H1 (cell line): ENCODE results near the gene CADPS. TPM values are rescaled to one million over a fixed set of nuclear protein-coding genes. Genes with fewer than 3 reads are reported as not detected.

Experiments
- CTCF ChIA-PET: fragments of 300-600 bp; sonication (Branson Sonifier 250); formaldehyde crosslinking; loops from one replicate; lab custom pipeline; 2021; ENCODE audit not compliant: partially characterized antibody; lab: Charles Lee
- POLR2A ChIA-PET: fragments of 300-600 bp; sonication (Branson Sonifier 250); formaldehyde crosslinking; loops from one replicate; lab custom pipeline; 2021; ENCODE audit warnings: inconsistent platforms; ENCODE audit not compliant: partially characterized antibody; lab: Charles Lee
- DNase-seq, 2 experiments: peaks; one replicate each; pipeline versions ENCODE4 v3.0.0 to v3.0.0-alpha.2; 2010 to 2022; ENCODE audit warnings: low spot score in 2 of 2, low read depth in 1 of 2, mixed read lengths in 1 of 2
- FAIRE-seq: peaks from 2 replicates; lab custom pipeline; 2011; peaks lifted over from hg19 to GRCh38; lab: Jason Lieb, UNC
- H2AFZ ChIP-seq: 2 replicates; pipeline ENCODE4 v1.8.1; 2012; ENCODE audit warnings: low read length, inconsistent platforms
- H2AK5ac ChIP-seq: 2 replicates; pipeline ENCODE4 v1.6.1; 2013; ENCODE audit warnings: low read depth, low read length
- H2BK120ac ChIP-seq: replicated peaks from 2 replicates; pipeline ENCODE3; 2013; ENCODE audit warnings: low read depth, low read length, inconsistent platforms
- H2BK12ac ChIP-seq: 2 replicates; pipeline ENCODE4 v1.6.1; 2013; ENCODE audit warnings: low read depth, low read length
- H2BK15ac ChIP-seq: 2 replicates; pipeline ENCODE4 v1.6.1; 2013; ENCODE audit warnings: low read length
- H2BK20ac ChIP-seq: 2 replicates; pipeline ENCODE4 v1.6.1; 2013; ENCODE audit warnings: low read length
- H2BK5ac ChIP-seq: 2 replicates; pipeline ENCODE4 v1.6.1; 2013; ENCODE audit warnings: low read depth, low read length
- H3K14ac ChIP-seq: 2 replicates; pipeline ENCODE4 v1.6.1; 2013; ENCODE audit warnings: inconsistent platforms; ENCODE audit not compliant: insufficient read length
- H3K18ac ChIP-seq: 2 replicates; pipeline ENCODE4 v1.6.1; 2013; ENCODE audit warnings: low read length; ENCODE audit errors: extremely low read depth
- H3K23ac ChIP-seq: 2 replicates; pipeline ENCODE4 v1.6.1; 2013; ENCODE audit warnings: inconsistent platforms; ENCODE audit not compliant: insufficient read length
- H3K23me2 ChIP-seq: 2 replicates; pipeline ENCODE4 v1.6.1; 2013; ENCODE audit warnings: low read depth, low read length
- H3K27ac ChIP-seq: 2 replicates; pipeline ENCODE4 v1.6.1; 2011; ENCODE audit warnings: low read depth, low read length, inconsistent platforms
- H3K27me3 ChIP-seq, 4 experiments: replicated peaks in 1 of 4; 1 replicate in 1 of 4; 2 replicates in 3 of 4; pipeline versions ENCODE4 v1.6.1 to v1.8.1; 2011 to 2013; ENCODE audit warnings: low read length in 3 of 4, mild to moderate bottlenecking in 3 of 4, inconsistent platforms in 2 of 4, mixed read lengths in 2 of 4, moderate library complexity in 1 of 4; ENCODE audit not compliant: control insufficient read depth in 3 of 4, insufficient read depth in 3 of 4; ENCODE audit errors: extremely low read depth in 1 of 4
- H3K36me3 ChIP-seq, 4 experiments: 2 replicates each; pipeline versions ENCODE4 v1.6.1 to v1.8.1; 2011 to 2013; ENCODE audit warnings: mild to moderate bottlenecking in 4 of 4, low read length in 3 of 4, moderate library complexity in 2 of 4, control low read depth in 1 of 4, inconsistent platforms in 1 of 4; ENCODE audit not compliant: insufficient read depth in 4 of 4, control insufficient read depth in 2 of 4
- H3K4ac ChIP-seq: replicated peaks from 2 replicates; pipeline ENCODE3; 2013; ENCODE audit warnings: low read length, low read depth, mixed read lengths, inconsistent platforms; ENCODE audit not compliant: insufficient read length
- H3K4me1 ChIP-seq, 4 experiments: replicated peaks in 1 of 4; 1 replicate in 1 of 4; 2 replicates in 3 of 4; pipeline versions ENCODE4 v1.6.1 to v1.8.1; 2011 to 2013; ENCODE audit warnings: low read length in 3 of 4, inconsistent platforms in 2 of 4, mixed read lengths in 1 of 4; ENCODE audit not compliant: insufficient read depth in 4 of 4, control insufficient read depth in 3 of 4
- H3K4me2 ChIP-seq, 2 experiments: 2 replicates each; pipeline versions ENCODE4 v1.6.1 to v1.8.1; 2011 to 2013; ENCODE audit warnings: low read depth in 2 of 2, low read length in 2 of 2, control low read depth in 1 of 2, inconsistent platforms in 1 of 2, mild to moderate bottlenecking in 1 of 2; ENCODE audit not compliant: insufficient read depth in 1 of 2
- H3K4me3 ChIP-seq, 4 experiments: fragments of 200-600, 300-600 bp in 1 of 4; sonication (generic), shearing (Covaris generic), sonication (Bioruptor Twin) in 1 of 4; 2 replicates each; pipeline versions ENCODE4 v1.5.1 to v1.8.1; 2011 to 2016; ENCODE audit warnings: low read length in 4 of 4, low read depth in 3 of 4, control low read depth in 2 of 4, inconsistent platforms in 2 of 4, mild to moderate bottlenecking in 2 of 4, mixed read lengths in 1 of 4, moderate library complexity in 1 of 4; ENCODE audit not compliant: insufficient read depth in 2 of 4; ENCODE audit errors: extremely low read depth in 1 of 4
- H3K56ac ChIP-seq: replicated peaks from 2 replicates; pipeline ENCODE3; 2013; ENCODE audit warnings: low read depth, mild to moderate bottlenecking, mixed read lengths, low read length, inconsistent platforms; ENCODE audit not compliant: insufficient read length
- H3K79me1 ChIP-seq: 2 replicates; pipeline ENCODE4 v1.6.1; 2013; ENCODE audit warnings: low read depth, low read length, control low read depth
- H3K79me2 ChIP-seq, 2 experiments: 2 replicates each; pipeline versions ENCODE4 v1.6.1 to v1.8.1; 2012 to 2013; ENCODE audit warnings: low read length in 2 of 2, mild to moderate bottlenecking in 2 of 2, inconsistent platforms in 1 of 2; ENCODE audit not compliant: insufficient read depth in 2 of 2, control insufficient read depth in 1 of 2
- H3K9ac ChIP-seq, 4 experiments: replicated peaks in 1 of 4; 1 replicate in 1 of 4; 2 replicates in 3 of 4; pipeline versions ENCODE4 v1.6.1 to v1.8.1; 2011 to 2013; ENCODE audit warnings: low read depth in 3 of 4, low read length in 3 of 4, control low read depth in 2 of 4, mild to moderate bottlenecking in 2 of 4, moderate library complexity in 2 of 4, inconsistent platforms in 1 of 4; ENCODE audit errors: extremely low read depth in 1 of 4
- H3K9me3 ChIP-seq, 2 experiments: 2 replicates each; pipeline versions ENCODE4 v1.6.1 to v1.8.1; 2012 to 2013; ENCODE audit warnings: mild to moderate bottlenecking in 2 of 2, moderate library complexity in 2 of 2, control low read depth in 1 of 2, inconsistent platforms in 1 of 2, low read depth in 1 of 2, low read length in 1 of 2, mixed read lengths in 1 of 2; ENCODE audit not compliant: insufficient read depth in 2 of 2
- H4K20me1 ChIP-seq, 2 experiments: replicated peaks in 1 of 2; 2 replicates each; pipeline versions ENCODE3 to v1.8.1; 2011 to 2013; ENCODE audit warnings: inconsistent platforms in 2 of 2, low read length in 2 of 2, mild to moderate bottlenecking in 1 of 2; ENCODE audit not compliant: insufficient read depth in 2 of 2, control insufficient read depth in 1 of 2
- H4K5ac ChIP-seq: 2 replicates; pipeline ENCODE4 v1.6.1; 2013; ENCODE audit warnings: low read length, low read depth, mixed read lengths, inconsistent platforms; ENCODE audit not compliant: insufficient read length
- H4K8ac ChIP-seq: 2 replicates; pipeline ENCODE4 v1.8.0; 2013; ENCODE audit warnings: mild to moderate bottlenecking, moderate library complexity, low read length, inconsistent platforms; ENCODE audit not compliant: insufficient read depth; ENCODE audit errors: extremely low read depth
- H4K91ac ChIP-seq: replicated peaks from 2 replicates; pipeline ENCODE3; 2013; ENCODE audit warnings: low read length, mixed read lengths, inconsistent platforms; ENCODE audit not compliant: insufficient read length
- CBX5 ChIP-seq: fragments of 300-800, 300-1000 bp; sonication (generic); IDR thresholded peaks from 2 replicates; pipeline ENCODE4 v1.7.1; 2016; ENCODE audit warnings: antibody characterized with exemption, low read length, low read depth
- EZH2 ChIP-seq: fragments of 200-600 bp; sonication (generic); IDR thresholded peaks from 2 replicates; pipeline ENCODE4 v1.7.1; 2012; ENCODE audit warnings: low read depth, mild to moderate bottlenecking, moderate library complexity, low read length, inconsistent platforms; ENCODE audit not compliant: severe bottlenecking
- KDM4A ChIP-seq: IDR thresholded peaks from one replicate; pipeline ENCODE4 v1.7.1; 2012; ENCODE audit warnings: low read depth, mild to moderate bottlenecking, moderate library complexity, low read length, inconsistent platforms; ENCODE audit not compliant: severe bottlenecking
- MAFK ChIP-seq: IDR thresholded peaks from 2 replicates; pipeline ENCODE4 v1.6.1; 2012; ENCODE audit warnings: low read depth, mild to moderate bottlenecking, improper control_type of control experiment, low read length
- RNF2 ChIP-seq: fragments of 200-900, 300-1000 bp; sonication (generic); IDR thresholded peaks from 2 replicates; pipeline ENCODE4 v1.7.1; 2016; ENCODE audit warnings: borderline replicate concordance, low read depth, mild to moderate bottlenecking, antibody characterized with exemption, low read length; ENCODE audit not compliant: poor library complexity, severe bottlenecking; ENCODE audit errors: missing control alignments
- SIN3A ChIP-seq, 2 experiments: IDR thresholded peaks in 1 of 2; conservative IDR thresholded peaks in 1 of 2; 2 replicates each; pipeline ENCODE4 v1.6.1; 2011 to 2012; ENCODE audit warnings: low read length in 2 of 2, improper control_type of control experiment in 1 of 2, low read depth in 1 of 2, mild to moderate bottlenecking in 1 of 2
- TBP ChIP-seq: IDR thresholded peaks from 2 replicates; pipeline ENCODE4 v1.6.1; 2011; ENCODE audit warnings: low read depth, low read length, improper control_type of control experiment
- USF2 ChIP-seq: IDR thresholded peaks from 2 replicates; pipeline ENCODE4 v1.6.1; 2011; ENCODE audit warnings: low read length, improper control_type of control experiment
- WGBS, 2 experiments: shearing (Covaris generic) in 1 of 2; methylation state at CpG; one replicate each; pipeline versions ENCODE4 v1.1.6 to v1.1.7; 2013 to 2015; ENCODE audit warnings: low lambda C conversion rate in 2 of 2, mixed read lengths in 2 of 2, inconsistent platforms in 1 of 2, low coverage in 1 of 2, missing lambda C conversion rate in 1 of 2; ENCODE audit not compliant: insufficient replicate concordance in 2 of 2, insufficient coverage in 1 of 2, insufficient read length in 1 of 2; ENCODE audit errors: extremely low coverage in 1 of 2, missing lambda C conversion rate in 1 of 2; 5-methylcytosine and 5-hydroxymethylcytosine counted together
- polyA plus RNA-seq, 7 experiments: library from polyadenylated mRNA; depleted of rRNA in 3 of 7; stranded (reverse) in 5 of 7; unstranded in 2 of 7; fragments of >200 nt in 5 of 7; fragments of 200-250 nt in 2 of 7; gene quantifications; 1 replicate in 5 of 7; 2 replicates in 1 of 7; 4 replicates in 1 of 7; pipeline versions ENCODE4 v1.2.1 to v1.2.3, GENCODE V29; 2011 to 2013; ENCODE audit warnings: missing spikeins in 2 of 7, mixed read lengths in 2 of 7
- total RNA-seq: library from RNA; stranded (reverse); fragmentation: NEBNext Ultra II Directional; extraction: Animal tissue kit (Norgen Biotek cat#: 25700); gene quantifications from 2 replicates; pipeline ENCODE4 v1.2.1, GENCODE V29; 2021
- TF ChIP-seq, protein P1 (sequence below): IDR thresholded peaks from 2 replicates; pipeline ENCODE4 v1.6.1; 2012; ENCODE audit warnings: low read length, inconsistent platforms

Gene CADPS
- total and polyA plus RNA-seq, 2 of the 8 experiments (the other 6 are each of a cell fraction or from before 2014, with no cell fraction given), result 7.1 to 10.2 TPM

GRCh38 chr3:62611541-62612240 is 263.5 kb downstream of the CADPS start:
- FAIRE-seq (no peak), DNase-seq (no peak)
- H3K23ac ChIP-seq, result no peak overlapping the region
- ChIA-PET CTCF (interaction anchor here (0.6 to 1.2 kb wide), 4 partner anchors 9 to 738 kb away, joined by 3 to 4 read pairs (median 3); no protein-coding TSS in a partner anchor), POLR2A (no interaction called here)
- no peak overlapping the region for H2AFZ ChIP-seq
- no peaks in the 10 kb centered on the region for H3K27me3 ChIP-seq
- H3K36me3 ChIP-seq, result no peaks in the 10 kb centered on the region
- H4K20me1 ChIP-seq, result no peaks in the 10 kb centered on the region
- H3K14ac ChIP-seq, result no peak overlapping the region
- no peak overlapping the region for H2BK120ac ChIP-seq
- no peak overlapping the region for H2BK12ac ChIP-seq
- H4K5ac ChIP-seq, result no peak overlapping the region
- H4K8ac ChIP-seq, result no peak overlapping the region
- no peak overlapping the region for H2AK5ac ChIP-seq
- H3K23me2 ChIP-seq, result no peaks in the 10 kb centered on the region
- H3K4me1 ChIP-seq, result no peaks in the 10 kb centered on the region
- H3K4ac ChIP-seq, result no peak overlapping the region
- no peak overlapping the region for H4K91ac ChIP-seq
- no peak overlapping the region for H3K4me2 ChIP-seq
- H3K56ac ChIP-seq, result no peak overlapping the region
- H2BK20ac ChIP-seq, result no peak overlapping the region
- no peaks in the 10 kb centered on the region for H3K79me1 ChIP-seq
- WGBS, 2 experiments, result 81% methylated on average over 3 of the region's 3 CpGs; no CpG with 5 or more reads in 1 of the 2 experiments
- no peaks in the 10 kb centered on the region for H3K79me2 ChIP-seq
- H3K18ac ChIP-seq, result no peak overlapping the region
- H3K4me3 ChIP-seq, result no peak overlapping the region
- H3K27ac ChIP-seq, result no peak overlapping the region
- no peaks in the 10 kb centered on the region for H3K9me3 ChIP-seq
- no peak overlapping the region for H2BK5ac ChIP-seq
- H2BK15ac ChIP-seq, result no peak overlapping the region
- no peak overlapping the region for H3K9ac ChIP-seq
- TF ChIP-seq KDM4A (no peak), USF2 (no peak), EZH2 (no peak), SIN3A (conservative IDR thresholded peaks at IDR 0.05 in 1 of 2, IDR thresholded peaks at IDR 0.05 in 1 of 2; ENCODE audit: low read depth in 1 of 2, low read length in 2 of 2) (no peak), MAFK (no peak), CBX5 (no peak), TBP (no peak), RNF2 (no peak)
- TF ChIP-seq, protein P1, sequence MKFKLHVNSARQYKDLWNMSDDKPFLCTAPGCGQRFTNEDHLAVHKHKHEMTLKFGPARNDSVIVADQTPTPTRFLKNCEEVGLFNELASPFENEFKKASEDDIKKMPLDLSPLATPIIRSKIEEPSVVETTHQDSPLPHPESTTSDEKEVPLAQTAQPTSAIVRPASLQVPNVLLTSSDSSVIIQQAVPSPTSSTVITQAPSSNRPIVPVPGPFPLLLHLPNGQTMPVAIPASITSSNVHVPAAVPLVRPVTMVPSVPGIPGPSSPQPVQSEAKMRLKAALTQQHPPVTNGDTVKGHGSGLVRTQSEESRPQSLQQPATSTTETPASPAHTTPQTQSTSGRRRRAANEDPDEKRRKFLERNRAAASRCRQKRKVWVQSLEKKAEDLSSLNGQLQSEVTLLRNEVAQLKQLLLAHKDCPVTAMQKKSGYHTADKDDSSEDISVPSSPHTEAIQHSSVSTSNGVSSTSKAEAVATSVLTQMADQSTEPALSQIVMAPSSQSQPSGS, result no peak
